Neutrophil (primary cell): ENCODE measurements around the gene NPC1.

Source experiments
- H3K27ac ChIP-seq: fragments of 200-600 bp; sonication (generic); 2 replicates; pipeline ENCODE4 v1.5.1; 2016; ENCODE audit warnings: mild to moderate bottlenecking, moderate library complexity
- H3K27me3 ChIP-seq: fragments of 200-600 bp; sonication (generic); 2 replicates; pipeline ENCODE4 v1.6.0; 2016; ENCODE audit warnings: mild to moderate bottlenecking
- H3K36me3 ChIP-seq: fragments of 200-600 bp; sonication (generic); 2 replicates; pipeline ENCODE4 v1.5.1; 2017
- H3K4me1 ChIP-seq, 2 experiments: fragments of 200-600 bp in 1 of 2; sonication (generic) in 1 of 2; 1 replicate in 1 of 2; 2 replicates in 1 of 2; pipeline versions ENCODE4 v1.5.1 to v1.6.1; 2013 to 2016; ENCODE audit warnings: low read depth in 1 of 2, low read length in 1 of 2, mild to moderate bottlenecking in 1 of 2, moderate library complexity in 1 of 2; ENCODE audit not compliant: control insufficient read depth in 1 of 2, insufficient read depth in 1 of 2
- H3K4me3 ChIP-seq, 2 experiments: fragments of 200-600 bp in 1 of 2; sonication (generic) in 1 of 2; 1 replicate in 1 of 2; 2 replicates in 1 of 2; pipeline ENCODE4 v1.5.1; 2013 to 2016; ENCODE audit warnings: low read depth in 1 of 2, low read length in 1 of 2, mild to moderate bottlenecking in 1 of 2, moderate library complexity in 1 of 2
- H3K9me3 ChIP-seq: fragments of 200-600 bp; sonication (generic); 2 replicates; pipeline ENCODE4 v1.5.1; 2016
- TF ChIP-seq, protein P1 (sequence below): fragments of 200-600 bp; sonication (generic); IDR thresholded peaks from 2 replicates; pipeline ENCODE4 v1.5.1; 2016; ENCODE audit warnings: antibody characterized with exemption

Gene NPC1

DNA sequence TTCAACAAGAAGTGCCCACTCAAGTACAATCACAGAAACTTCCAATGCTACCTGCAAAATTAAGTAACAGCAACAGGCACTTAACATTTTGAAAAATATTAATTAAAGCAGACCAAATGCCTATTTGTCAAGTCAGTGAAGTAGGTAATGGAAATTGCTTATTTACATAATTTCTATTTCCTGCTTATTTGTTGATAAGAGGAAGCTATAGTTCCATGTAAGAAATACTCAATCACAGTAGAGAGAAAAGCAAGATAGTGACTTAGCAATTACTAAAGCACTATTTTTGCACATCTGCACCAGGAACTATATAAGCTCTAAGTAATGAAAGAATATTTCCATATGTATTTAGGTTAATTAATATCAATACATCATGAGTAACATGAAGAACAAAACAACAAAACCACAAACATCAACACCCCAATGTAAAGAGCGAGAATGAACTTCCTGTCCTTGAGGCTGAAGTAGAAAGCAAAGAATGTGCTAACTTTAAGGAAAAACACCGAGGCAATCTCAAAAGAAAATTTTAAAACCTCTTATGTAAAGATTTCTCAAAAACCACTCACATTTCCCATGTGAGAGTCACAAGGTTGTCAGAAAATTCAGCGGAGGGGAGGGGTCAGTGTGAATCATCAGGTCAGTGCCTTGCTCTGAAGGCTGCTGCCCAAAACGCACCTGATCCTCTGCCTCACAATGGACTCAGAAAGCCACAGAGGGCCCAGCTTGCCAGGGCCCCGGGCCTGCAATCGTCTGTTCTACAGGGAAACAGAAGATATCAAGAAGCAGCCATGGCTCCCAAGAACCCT is 12.5 kb downstream of the NPC1 start:
- Histone ChIP-seq H3K27me3 (no peaks in the 10 kb centered on the region), H3K4me1 (peaks cover 13 to 15% of the 10 kb centered on the region in 2 experiments), H3K27ac (peak overlapping the region; percentile 69), H3K36me3 (peaks cover 26% of the 10 kb centered on the region), H3K9me3 (no peaks in the 10 kb centered on the region), H3K4me3 (no peak overlapping the region)
- TF ChIP-seq, protein P1, sequence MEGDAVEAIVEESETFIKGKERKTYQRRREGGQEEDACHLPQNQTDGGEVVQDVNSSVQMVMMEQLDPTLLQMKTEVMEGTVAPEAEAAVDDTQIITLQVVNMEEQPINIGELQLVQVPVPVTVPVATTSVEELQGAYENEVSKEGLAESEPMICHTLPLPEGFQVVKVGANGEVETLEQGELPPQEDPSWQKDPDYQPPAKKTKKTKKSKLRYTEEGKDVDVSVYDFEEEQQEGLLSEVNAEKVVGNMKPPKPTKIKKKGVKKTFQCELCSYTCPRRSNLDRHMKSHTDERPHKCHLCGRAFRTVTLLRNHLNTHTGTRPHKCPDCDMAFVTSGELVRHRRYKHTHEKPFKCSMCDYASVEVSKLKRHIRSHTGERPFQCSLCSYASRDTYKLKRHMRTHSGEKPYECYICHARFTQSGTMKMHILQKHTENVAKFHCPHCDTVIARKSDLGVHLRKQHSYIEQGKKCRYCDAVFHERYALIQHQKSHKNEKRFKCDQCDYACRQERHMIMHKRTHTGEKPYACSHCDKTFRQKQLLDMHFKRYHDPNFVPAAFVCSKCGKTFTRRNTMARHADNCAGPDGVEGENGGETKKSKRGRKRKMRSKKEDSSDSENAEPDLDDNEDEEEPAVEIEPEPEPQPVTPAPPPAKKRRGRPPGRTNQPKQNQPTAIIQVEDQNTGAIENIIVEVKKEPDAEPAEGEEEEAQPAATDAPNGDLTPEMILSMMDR = no peak

DNA sequence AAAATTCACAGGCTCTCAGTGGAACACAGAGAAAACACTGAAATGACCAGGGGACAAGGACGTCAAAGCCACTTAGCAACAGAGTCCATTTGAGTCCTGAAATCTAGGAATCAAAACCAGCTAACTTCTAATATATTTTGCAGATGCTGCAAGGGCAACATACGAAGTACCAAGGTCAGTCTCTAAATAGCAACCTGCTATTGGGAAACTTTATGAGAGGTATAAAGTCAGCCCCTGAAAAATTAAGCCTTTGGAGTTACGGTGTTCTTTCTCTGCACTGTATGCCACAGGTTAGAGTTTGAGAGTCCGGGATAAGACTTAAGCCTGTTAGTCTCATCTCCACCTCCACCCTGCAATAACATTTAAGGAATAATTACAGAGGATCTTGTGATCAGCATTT is 13.3 kb downstream of the NPC1 start:
- Histone ChIP-seq H3K27me3 (no peaks in the 10 kb centered on the region), H3K4me1 (peaks cover 13 to 15% of the 10 kb centered on the region in 2 experiments), H3K27ac (peak overlapping the region; percentile 69), H3K36me3 (peaks cover 34% of the 10 kb centered on the region), H3K9me3 (no peaks in the 10 kb centered on the region), H3K4me3 (no peak overlapping the region)
- TF ChIP-seq, protein P1 = no peak

DNA sequence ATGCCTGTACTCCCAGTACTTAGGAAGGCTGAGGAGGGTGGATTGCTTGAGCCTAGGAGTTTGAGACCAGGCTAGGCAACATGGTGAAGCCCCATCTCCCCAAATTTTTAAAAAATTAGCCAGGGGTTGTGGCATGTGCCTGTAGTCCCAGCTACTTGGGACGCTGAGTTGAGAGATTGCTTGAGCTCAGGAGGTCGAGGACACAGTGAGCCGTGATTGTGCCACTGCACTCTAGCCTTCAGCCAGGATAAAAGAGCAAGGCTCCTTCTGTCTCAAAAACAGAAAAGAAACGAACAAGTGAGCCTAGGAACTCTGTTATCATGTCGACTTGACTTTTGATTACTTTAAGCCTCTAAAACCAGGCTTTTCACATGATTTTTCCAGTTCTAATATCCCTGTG is 13.7 kb downstream of the NPC1 start:
- peaks cover 38% of the 10 kb centered on the region for H3K36me3 ChIP-seq
- H3K4me3 ChIP-seq = no peak overlapping the region
- H3K9me3 ChIP-seq = no peaks in the 10 kb centered on the region
- TF ChIP-seq, protein P1 = no peak
- no peak overlapping the region for H3K27ac ChIP-seq
- peaks cover 13 to 15% of the 10 kb centered on the region in 2 experiments for H3K4me1 ChIP-seq
- H3K27me3 ChIP-seq = no peaks in the 10 kb centered on the region

GRCh38 chr18:23572012-23572411 is 14.3 kb downstream of the NPC1 start:
- TF ChIP-seq, protein P1 = no peak
- H3K27ac ChIP-seq = no peak overlapping the region
- H3K36me3 ChIP-seq = peaks cover 44% of the 10 kb centered on the region
- no peaks in the 10 kb centered on the region for H3K9me3 ChIP-seq
- H3K27me3 ChIP-seq = no peaks in the 10 kb centered on the region
- H3K4me3 ChIP-seq = no peak overlapping the region
- H3K4me1 ChIP-seq = peaks cover 13 to 15% of the 10 kb centered on the region in 2 experiments

DNA sequence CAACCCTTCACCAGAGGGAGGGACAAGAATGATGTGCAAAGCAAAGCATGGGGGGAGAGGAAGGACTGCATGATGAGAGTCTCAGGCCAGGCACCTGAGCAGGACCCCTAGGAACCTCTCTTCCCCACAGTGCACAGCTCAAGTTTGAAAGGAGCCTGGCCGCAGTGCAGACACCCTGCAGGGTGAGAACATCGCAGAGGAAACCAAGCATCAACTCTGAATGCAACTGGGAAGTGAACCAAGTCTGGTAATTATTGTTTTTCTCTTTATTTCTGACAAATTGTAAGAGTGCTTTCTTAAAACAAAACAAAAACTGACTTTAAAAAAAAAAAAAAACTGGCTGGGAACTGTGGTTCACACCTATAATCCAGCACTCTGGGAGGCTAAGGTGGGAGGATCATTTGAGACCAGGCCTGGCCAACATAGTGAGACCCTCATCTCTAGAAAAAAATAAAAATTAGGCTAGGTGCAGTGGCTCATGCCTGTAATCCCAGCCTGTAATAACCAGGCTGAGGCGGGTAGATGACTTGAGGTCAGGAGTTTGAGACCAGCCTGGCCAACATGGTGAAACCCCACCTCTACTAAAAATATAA is 15.3 kb downstream of the NPC1 start:
- Histone ChIP-seq H3K27ac (no peak overlapping the region), H3K27me3 (no peaks in the 10 kb centered on the region), H3K9me3 (no peaks in the 10 kb centered on the region), H3K36me3 (peaks cover 50% of the 10 kb centered on the region), H3K4me3 (no peak overlapping the region), H3K4me1 (peaks cover 13 to 15% of the 10 kb centered on the region in 2 experiments)
- TF ChIP-seq, protein P1 = no peak
